ENCODE data around the gene AGAP3.

DNA sequence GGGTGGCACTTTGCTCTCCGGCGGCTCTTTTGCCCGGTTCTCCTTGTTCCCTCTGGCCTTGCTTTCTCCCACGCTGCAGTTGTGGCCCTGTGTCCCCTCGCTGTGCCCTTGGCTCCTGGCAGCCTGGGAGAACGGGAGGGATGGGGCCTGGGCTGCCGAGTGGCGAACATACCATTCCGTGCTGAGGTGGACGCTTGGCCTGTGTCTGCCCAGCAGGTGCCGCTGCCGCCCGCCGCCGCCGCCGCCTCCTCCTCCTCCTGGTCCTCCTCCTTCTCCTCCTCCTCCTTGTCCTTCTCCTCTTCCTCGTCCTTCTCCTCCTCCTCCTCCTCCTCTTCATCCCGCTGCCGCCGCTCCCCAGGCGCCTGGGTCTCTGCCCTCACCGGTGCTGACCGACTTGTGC lies 36.0 kb downstream of the AGAP3 start:
- TF ChIP-seq, protein P1, sequence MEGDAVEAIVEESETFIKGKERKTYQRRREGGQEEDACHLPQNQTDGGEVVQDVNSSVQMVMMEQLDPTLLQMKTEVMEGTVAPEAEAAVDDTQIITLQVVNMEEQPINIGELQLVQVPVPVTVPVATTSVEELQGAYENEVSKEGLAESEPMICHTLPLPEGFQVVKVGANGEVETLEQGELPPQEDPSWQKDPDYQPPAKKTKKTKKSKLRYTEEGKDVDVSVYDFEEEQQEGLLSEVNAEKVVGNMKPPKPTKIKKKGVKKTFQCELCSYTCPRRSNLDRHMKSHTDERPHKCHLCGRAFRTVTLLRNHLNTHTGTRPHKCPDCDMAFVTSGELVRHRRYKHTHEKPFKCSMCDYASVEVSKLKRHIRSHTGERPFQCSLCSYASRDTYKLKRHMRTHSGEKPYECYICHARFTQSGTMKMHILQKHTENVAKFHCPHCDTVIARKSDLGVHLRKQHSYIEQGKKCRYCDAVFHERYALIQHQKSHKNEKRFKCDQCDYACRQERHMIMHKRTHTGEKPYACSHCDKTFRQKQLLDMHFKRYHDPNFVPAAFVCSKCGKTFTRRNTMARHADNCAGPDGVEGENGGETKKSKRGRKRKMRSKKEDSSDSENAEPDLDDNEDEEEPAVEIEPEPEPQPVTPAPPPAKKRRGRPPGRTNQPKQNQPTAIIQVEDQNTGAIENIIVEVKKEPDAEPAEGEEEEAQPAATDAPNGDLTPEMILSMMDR (conservative IDR thresholded peaks at IDR 0.05; ENCODE audit: low read depth, low read length): no peak
- TF ChIP-seq SMC3 (IDR thresholded peaks at IDR 0.05; ENCODE audit: low read depth, low read length) (no peak), BHLHE40 (IDR thresholded peaks at IDR 0.05; ENCODE audit: low read depth, low read length) (no peak), RAD21 (IDR thresholded peaks at IDR 0.05; ENCODE audit: low read length) (no peak), MXI1 (IDR thresholded peaks at IDR 0.05; ENCODE audit: borderline replicate concordance, low read depth, low read length) (no peak), CEBPB (IDR thresholded peaks at IDR 0.05; ENCODE audit: low read depth, low read length) (no peak), RCOR1 (IDR thresholded peaks at IDR 0.05; ENCODE audit: insufficient replicate concordance, low read length) (no peak), POLR2A (IDR thresholded peaks at IDR 0.05; ENCODE audit: low read depth, low read length) (no peak)
